HFFc6 (cell line): ENCODE results near the gene B4GALT6. TPM values are rescaled to one million over a fixed set of nuclear protein-coding genes. Genes with fewer than 3 reads are reported as not detected.

Source experiments
- DNase-seq: peaks from one replicate; pipeline ENCODE4 v3.0.0-alpha.2; 2018
- H3K27ac Mint-ChIP-seq: 2 replicates; pipeline ENCODE4 v1.8.0; 2020; ENCODE audit warnings: mild to moderate bottlenecking, mixed read lengths
- H3K27me3 Mint-ChIP-seq: 2 replicates; pipeline ENCODE4 v1.8.0; 2021; ENCODE audit warnings: mild to moderate bottlenecking, moderate library complexity, mixed read lengths; ENCODE audit not compliant: insufficient read depth
- H3K36me3 Mint-ChIP-seq: 2 replicates; pipeline ENCODE4 v1.8.0; 2021; ENCODE audit warnings: low read depth, mixed read lengths
- H3K4me1 Mint-ChIP-seq: 2 replicates; pipeline ENCODE4 v1.8.0; 2020; ENCODE audit warnings: low read depth, mixed read lengths
- H3K4me3 Mint-ChIP-seq: 2 replicates; pipeline ENCODE4 v1.8.0; 2020; ENCODE audit warnings: mild to moderate bottlenecking, moderate library complexity, mixed read lengths
- H3K9me3 Mint-ChIP-seq: 2 replicates; pipeline ENCODE4 v1.8.0; 2020; ENCODE audit warnings: mild to moderate bottlenecking, mixed read lengths
- total RNA-seq, 6 experiments: library from RNA; stranded (reverse); fragmentation: NEBNext Ultra II Directional; extraction: Animal tissue kit (Norgen Biotek cat#: 25700); gene quantifications; 2 replicates in 1 of 6; 3 replicates in 5 of 6; pipeline ENCODE4 v1.2.3, GENCODE V29; 2021
- TF ChIP-seq, protein P1 (sequence below): fragments of 200-600 bp; sonication (generic); IDR thresholded peaks from 2 replicates; pipeline ENCODE4 v1.5.0; 2021; ENCODE audit warnings: antibody characterized with exemption, mild to moderate bottlenecking

The B4GALT6 gene
- total RNA-seq, 6 experiments from 2014 or later, result not detected

DNA sequence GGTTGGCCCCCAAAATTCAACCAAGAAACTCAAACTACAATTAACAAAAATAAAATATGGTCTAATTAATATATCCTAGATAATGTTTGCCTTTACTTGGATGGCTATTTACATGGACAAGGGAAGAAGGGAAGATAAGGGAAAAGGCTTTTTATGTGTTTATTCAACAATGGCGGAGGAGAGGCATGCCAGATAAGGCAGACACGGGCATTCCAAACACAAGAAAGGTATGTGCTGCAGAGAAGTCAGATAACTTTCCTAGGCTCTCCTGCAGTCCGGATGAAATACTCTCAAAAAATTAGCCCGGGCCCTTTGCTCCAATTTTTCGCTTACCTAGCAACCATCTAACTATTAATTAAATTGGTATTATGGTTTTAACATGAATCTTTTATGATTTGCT is 97.8 kb downstream of the B4GALT6 start:
- H3K27ac Mint-ChIP-seq, result no peak overlapping the region
- TF ChIP-seq, protein P1, sequence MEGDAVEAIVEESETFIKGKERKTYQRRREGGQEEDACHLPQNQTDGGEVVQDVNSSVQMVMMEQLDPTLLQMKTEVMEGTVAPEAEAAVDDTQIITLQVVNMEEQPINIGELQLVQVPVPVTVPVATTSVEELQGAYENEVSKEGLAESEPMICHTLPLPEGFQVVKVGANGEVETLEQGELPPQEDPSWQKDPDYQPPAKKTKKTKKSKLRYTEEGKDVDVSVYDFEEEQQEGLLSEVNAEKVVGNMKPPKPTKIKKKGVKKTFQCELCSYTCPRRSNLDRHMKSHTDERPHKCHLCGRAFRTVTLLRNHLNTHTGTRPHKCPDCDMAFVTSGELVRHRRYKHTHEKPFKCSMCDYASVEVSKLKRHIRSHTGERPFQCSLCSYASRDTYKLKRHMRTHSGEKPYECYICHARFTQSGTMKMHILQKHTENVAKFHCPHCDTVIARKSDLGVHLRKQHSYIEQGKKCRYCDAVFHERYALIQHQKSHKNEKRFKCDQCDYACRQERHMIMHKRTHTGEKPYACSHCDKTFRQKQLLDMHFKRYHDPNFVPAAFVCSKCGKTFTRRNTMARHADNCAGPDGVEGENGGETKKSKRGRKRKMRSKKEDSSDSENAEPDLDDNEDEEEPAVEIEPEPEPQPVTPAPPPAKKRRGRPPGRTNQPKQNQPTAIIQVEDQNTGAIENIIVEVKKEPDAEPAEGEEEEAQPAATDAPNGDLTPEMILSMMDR, result no peak

DNA sequence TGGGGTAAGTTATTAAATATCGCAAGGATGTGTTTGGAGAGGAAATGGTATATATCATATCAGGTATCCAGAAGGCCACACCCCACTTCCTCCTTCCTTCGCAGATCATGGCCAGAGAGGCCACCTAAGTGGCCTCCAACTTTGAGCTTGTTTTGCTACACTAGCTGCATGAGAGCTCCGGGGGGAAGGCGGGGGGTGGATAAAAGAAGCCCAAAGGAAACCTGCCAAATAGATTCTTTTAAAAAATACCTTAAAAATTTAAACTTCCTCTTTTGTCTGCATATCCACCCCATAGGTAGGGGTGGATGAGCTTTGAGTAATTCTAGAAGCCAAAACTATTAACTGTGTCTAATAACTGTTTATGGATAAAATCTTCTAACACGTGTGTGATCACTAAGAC is 98.4 kb downstream of the B4GALT6 start:
- H3K4me3 Mint-ChIP-seq, result no peak overlapping the region
- H3K27me3 Mint-ChIP-seq, result no peaks in the 10 kb centered on the region; the same call in 1 of the 2 replicates
- peaks cover 26% of the 10 kb centered on the region for H3K9me3 Mint-ChIP-seq
- no peaks in the 10 kb centered on the region for H3K36me3 Mint-ChIP-seq
- no peak overlapping the region for H3K27ac Mint-ChIP-seq
- DNase-seq, result no peak
- TF ChIP-seq, protein P1, result no peak
- H3K4me1 Mint-ChIP-seq, result no peaks in the 10 kb centered on the region

More for the DNA sequence above, 97.8 kb downstream of the B4GALT6 start:
- Mint-ChIP-seq H3K9me3 (peaks cover 26% of the 10 kb centered on the region), H3K27me3 (no peaks in the 10 kb centered on the region; the same call in 1 of the 2 replicates), H3K4me3 (no peak overlapping the region), H3K36me3 (no peaks in the 10 kb centered on the region), H3K4me1 (no peaks in the 10 kb centered on the region)
- DNase-seq, result no peak

DNA sequence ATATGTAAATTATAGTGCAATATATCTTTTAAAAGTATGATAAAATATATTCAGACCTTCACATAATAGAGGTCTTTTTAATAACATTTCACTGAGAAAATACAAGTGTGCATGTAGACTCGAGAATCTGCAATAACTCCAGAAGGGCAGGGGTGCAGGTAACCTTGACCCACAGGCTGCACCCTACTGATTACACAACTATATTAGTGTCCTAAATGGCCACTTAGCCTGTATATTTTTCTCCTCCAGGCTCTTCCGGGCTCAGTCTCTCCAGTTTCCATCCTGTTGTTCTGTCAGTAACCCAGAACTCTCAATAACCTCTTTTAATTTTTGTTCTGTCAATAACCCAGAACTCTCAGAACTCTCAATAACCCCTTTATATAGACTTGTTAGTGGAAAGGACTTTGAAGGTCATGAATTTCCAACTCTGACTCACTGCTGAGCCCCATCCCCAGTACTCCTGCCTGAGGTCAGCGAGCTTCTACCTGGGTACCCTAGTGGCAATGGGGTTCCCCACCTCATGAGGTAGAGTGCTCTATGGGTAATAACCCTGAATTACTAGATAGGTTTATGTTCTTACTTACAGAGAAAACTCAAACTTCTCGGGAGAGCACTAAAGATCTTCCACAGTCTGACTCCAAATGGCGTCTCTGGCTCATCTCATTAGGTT is 101.1 kb downstream of the B4GALT6 start:
- H3K36me3 Mint-ChIP-seq, result no peaks in the 10 kb centered on the region
- H3K9me3 Mint-ChIP-seq, result peaks cover 18% of the 10 kb centered on the region; the same call in 1 of the 2 replicates
- H3K4me1 Mint-ChIP-seq, result no peaks in the 10 kb centered on the region
- no peak for DNase-seq
- no peaks in the 10 kb centered on the region; the same call in 1 of the 2 replicates for H3K27me3 Mint-ChIP-seq
- H3K27ac Mint-ChIP-seq, result no peak overlapping the region
- no peak overlapping the region for H3K4me3 Mint-ChIP-seq
- TF ChIP-seq, protein P1, result no peak

DNA sequence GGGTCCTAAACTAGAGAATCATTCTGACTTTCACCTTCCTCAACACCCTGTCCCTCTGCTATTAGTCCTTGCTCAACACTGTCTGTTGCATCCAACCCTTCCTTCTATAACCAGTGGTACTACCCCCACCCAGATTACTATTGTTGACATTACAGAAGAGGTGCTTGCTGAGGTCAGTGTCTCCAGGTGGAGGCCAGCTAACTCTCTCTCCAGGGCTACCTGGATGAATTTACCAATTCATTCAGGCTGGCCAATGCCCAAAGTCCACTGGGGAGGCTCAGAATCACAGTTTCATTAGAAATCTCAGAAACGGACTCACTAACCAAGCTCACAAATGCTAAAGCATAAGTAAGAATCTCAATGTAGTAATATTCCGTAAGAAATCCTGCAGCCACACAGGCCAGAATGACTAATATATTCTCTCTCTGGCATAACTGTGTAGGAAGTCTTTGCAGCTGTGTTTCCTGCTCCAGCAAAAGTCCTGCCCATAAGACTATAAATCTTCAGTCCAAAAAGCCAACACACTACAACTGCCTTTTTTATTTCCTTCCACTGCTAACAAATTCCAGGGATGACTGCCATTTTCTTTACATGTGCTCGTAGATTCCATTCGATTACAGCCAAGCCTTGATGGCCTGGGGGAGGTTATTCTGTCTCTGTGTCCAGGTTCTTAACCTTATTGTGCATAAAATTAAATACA is 102.7 kb downstream of the B4GALT6 start:
- TF ChIP-seq, protein P1, result no peak
- no peak for DNase-seq
- H3K36me3 Mint-ChIP-seq, result no peaks in the 10 kb centered on the region

DNA sequence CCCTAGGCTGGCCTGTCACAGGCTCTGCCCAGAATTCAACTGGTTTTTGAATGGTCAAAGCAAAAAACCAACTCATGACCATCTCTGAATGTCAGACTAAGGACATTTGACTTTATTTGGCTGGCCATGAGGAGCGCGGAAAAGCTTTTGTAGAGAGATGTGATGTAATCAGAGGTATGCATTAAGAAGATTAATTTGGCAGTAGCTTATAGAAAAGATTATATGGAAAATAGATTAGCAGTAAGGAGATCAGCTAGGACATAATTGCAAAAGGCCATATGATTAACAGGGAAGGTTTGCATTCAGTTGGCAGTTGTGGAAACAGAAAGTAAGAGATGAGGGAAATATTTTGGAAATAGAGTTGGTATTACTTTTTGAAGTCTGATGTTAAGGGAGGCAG is 105.0 kb downstream of the B4GALT6 start:
- Mint-ChIP-seq H3K9me3 (peaks cover 24% of the 10 kb centered on the region), H3K36me3 (no peaks in the 10 kb centered on the region), H3K4me1 (no peaks in the 10 kb centered on the region), H3K4me3 (no peak overlapping the region), H3K27ac (no peak overlapping the region), H3K27me3 (no peaks in the 10 kb centered on the region)
- DNase-seq, result no peak
- TF ChIP-seq, protein P1, result no peak

More for the DNA sequence above, 102.7 kb downstream of the B4GALT6 start:
- no peak overlapping the region for H3K4me3 Mint-ChIP-seq
- H3K9me3 Mint-ChIP-seq, result peaks cover 29% of the 10 kb centered on the region
- H3K27me3 Mint-ChIP-seq, result no peaks in the 10 kb centered on the region; the same call in 1 of the 2 replicates
- no peaks in the 10 kb centered on the region for H3K4me1 Mint-ChIP-seq
- H3K27ac Mint-ChIP-seq, result no peak overlapping the region
